OCI-LY7 (cell line): ENCODE measurements around the gene ANKRD42. TPM values are rescaled to one million over a fixed set of nuclear protein-coding genes. Genes with fewer than 3 reads are reported as not detected.

ENCODE experiments used
- BruUV-seq: library from RNA; stranded (reverse); fragments of 400-500 nt; replicated peaks from 2 replicates; lab custom pipeline; 2021; lab: Mats Ljungman, UMichigan
- CTCF ChIA-PET: fragments of 300-600 bp; sonication (Branson Sonifier 250); formaldehyde crosslinking; loops from one replicate; lab custom pipeline; 2022; ENCODE audit warnings: antibody characterized with exemption; ENCODE audit not compliant: unreplicated experiment; lab: Charles Lee
- POLR2A ChIA-PET: fragments of 300-600 bp; sonication (Branson Sonifier 250); formaldehyde crosslinking; loops from one replicate; lab custom pipeline; 2022; ENCODE audit warnings: antibody characterized with exemption; lab: Charles Lee
- DNase-seq: peaks from one replicate; pipeline ENCODE4 v3.0.0-alpha.2; 2015; ENCODE audit warnings: low spot score
- H2AFZ ChIP-seq: fragments of 200-600 bp; sonication (generic), shearing (Covaris generic); 2 replicates; pipeline ENCODE4 v1.6.1; 2014; ENCODE audit warnings: mild to moderate bottlenecking, antibody characterized with exemption, low read length, moderate library complexity
- H3K27ac ChIP-seq: fragments of 200-600 bp; sonication (generic); 2 replicates; pipeline ENCODE4 v1.5.1; 2014; ENCODE audit warnings: mixed run types, low read depth, mild to moderate bottlenecking, moderate library complexity, low read length, inconsistent platforms; ENCODE audit not compliant: poor library complexity, severe bottlenecking
- H3K36me3 ChIP-seq: fragments of 200-600 bp; sonication (generic); 2 replicates; pipeline ENCODE4 v1.6.1; 2014; ENCODE audit warnings: mild to moderate bottlenecking, antibody characterized with exemption, low read length, moderate library complexity, mixed read lengths; ENCODE audit not compliant: insufficient read depth
- H3K4me1 ChIP-seq: fragments of 200-600 bp; sonication (generic); 2 replicates; pipeline ENCODE4 v1.5.1; 2014; ENCODE audit warnings: mild to moderate bottlenecking, low read length; ENCODE audit not compliant: insufficient read depth, poor library complexity, severe bottlenecking
- H3K4me2 ChIP-seq: fragments of 200-600 bp; sonication (generic); 2 replicates; pipeline ENCODE4 v1.6.1; 2014; ENCODE audit warnings: mild to moderate bottlenecking, low read length
- H3K4me3 ChIP-seq: fragments of 200-600 bp; sonication (generic); 2 replicates; pipeline ENCODE4 v1.5.1; 2014; ENCODE audit warnings: mild to moderate bottlenecking, low read depth, low read length; ENCODE audit not compliant: poor library complexity, severe bottlenecking
- H3K79me2 ChIP-seq: fragments of 200-600 bp; sonication (generic); 2 replicates; pipeline ENCODE4 v1.6.1; 2016; ENCODE audit warnings: low read depth, mild to moderate bottlenecking, low read length, moderate library complexity, mixed read lengths; ENCODE audit not compliant: insufficient read depth
- H3K9me2 ChIP-seq: fragments of 200-600 bp; sonication (generic); 2 replicates; pipeline ENCODE4 v1.6.1; 2016; ENCODE audit warnings: mild to moderate bottlenecking, low read length, mixed read lengths; ENCODE audit not compliant: insufficient read depth
- H3K9me3 ChIP-seq: fragments of 200-600 bp; sonication (generic); 2 replicates; pipeline ENCODE4 v1.6.1; 2014; ENCODE audit warnings: mild to moderate bottlenecking, mixed run types, low read length, mixed read lengths
- H4K20me1 ChIP-seq: fragments of 200-600 bp; sonication (generic); 2 replicates; pipeline ENCODE4 v1.6.1; 2014; ENCODE audit warnings: mild to moderate bottlenecking, antibody characterized with exemption, low read length, moderate library complexity, mixed read lengths; ENCODE audit not compliant: insufficient read depth
- EZH2phosphoT487 ChIP-seq: fragments of 200-600 bp; sonication (generic); IDR thresholded peaks from 2 replicates; pipeline ENCODE4 v1.6.1; 2018; ENCODE audit warnings: low read depth, borderline replicate concordance, mild to moderate bottlenecking, mixed run types, antibody characterized with exemption, low read length, moderate library complexity, mixed read lengths
- intact Hi-C: fragments of 100-400 bp; cut with micrococcal nuclease; formaldehyde crosslinking; loops from one replicate; pipeline ENCODE4 v1.10.0; 2022; ENCODE audit not compliant: unreplicated experiment
- total RNA-seq, 2 experiments: library from RNA; depleted of rRNA in 1 of 2; stranded (reverse); fragments of >200 nt in 1 of 2; shearing (Covaris generic) in 1 of 2; gene quantifications; 2 replicates each; pipeline ENCODE4 v1.2.3, GENCODE V29; 2014 to 2022
- TF ChIP-seq, protein P1 (sequence below): fragments of 200-600 bp; sonication (generic); conservative IDR thresholded peaks from 2 replicates; pipeline ENCODE4 v1.5.1; 2014; ENCODE audit warnings: mild to moderate bottlenecking, antibody characterized with exemption, low read length, moderate library complexity, mixed read lengths

The ANKRD42 gene
- total RNA-seq, 2 experiments from 2014 or later, result 2.2 to 3.3 TPM

DNA sequence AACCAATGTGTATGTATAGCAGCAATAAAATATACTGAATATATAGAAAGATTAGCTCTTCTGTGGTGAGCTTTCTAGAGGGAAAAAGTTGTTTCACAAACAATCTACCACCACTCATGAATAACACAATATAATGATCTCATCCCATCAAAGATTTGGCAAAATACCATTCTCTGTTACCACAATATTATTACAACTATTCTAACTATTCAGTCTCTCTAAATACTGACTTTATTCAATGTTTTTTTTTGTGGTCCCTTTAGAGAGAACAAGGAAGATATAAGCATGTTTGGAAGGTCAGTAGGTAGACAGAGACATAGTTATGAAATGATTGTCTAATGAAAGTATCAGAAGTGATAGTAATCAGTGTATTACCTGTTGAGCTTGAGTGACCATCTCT lies 84.8 kb downstream of the ANKRD42 start:
- Histone ChIP-seq H3K79me2 (peaks cover 7% of the 10 kb centered on the region; the same call in 1 of the 2 replicates), H3K9me3 (no peaks in the 10 kb centered on the region), H3K4me2 (no peak overlapping the region), H4K20me1 (no peaks in the 10 kb centered on the region), H3K27ac (no peak overlapping the region), H3K36me3 (peaks cover 71% of the 10 kb centered on the region), H2AFZ (no peak overlapping the region), H3K4me1 (no peaks in the 10 kb centered on the region), H3K4me3 (no peak overlapping the region), H3K9me2 (no peaks in the 10 kb centered on the region)
- ChIA-PET CTCF (no interaction called here), POLR2A (interaction anchor here (0.7 kb wide), 1 partner anchor 400 kb away, joined by 3 read pairs; no protein-coding TSS in a partner anchor)
- DNase-seq, result no peak
- no TSS peak for BruUV-seq
- no peak for TF ChIP-seq EZH2phosphoT487
- TF ChIP-seq, protein P1, sequence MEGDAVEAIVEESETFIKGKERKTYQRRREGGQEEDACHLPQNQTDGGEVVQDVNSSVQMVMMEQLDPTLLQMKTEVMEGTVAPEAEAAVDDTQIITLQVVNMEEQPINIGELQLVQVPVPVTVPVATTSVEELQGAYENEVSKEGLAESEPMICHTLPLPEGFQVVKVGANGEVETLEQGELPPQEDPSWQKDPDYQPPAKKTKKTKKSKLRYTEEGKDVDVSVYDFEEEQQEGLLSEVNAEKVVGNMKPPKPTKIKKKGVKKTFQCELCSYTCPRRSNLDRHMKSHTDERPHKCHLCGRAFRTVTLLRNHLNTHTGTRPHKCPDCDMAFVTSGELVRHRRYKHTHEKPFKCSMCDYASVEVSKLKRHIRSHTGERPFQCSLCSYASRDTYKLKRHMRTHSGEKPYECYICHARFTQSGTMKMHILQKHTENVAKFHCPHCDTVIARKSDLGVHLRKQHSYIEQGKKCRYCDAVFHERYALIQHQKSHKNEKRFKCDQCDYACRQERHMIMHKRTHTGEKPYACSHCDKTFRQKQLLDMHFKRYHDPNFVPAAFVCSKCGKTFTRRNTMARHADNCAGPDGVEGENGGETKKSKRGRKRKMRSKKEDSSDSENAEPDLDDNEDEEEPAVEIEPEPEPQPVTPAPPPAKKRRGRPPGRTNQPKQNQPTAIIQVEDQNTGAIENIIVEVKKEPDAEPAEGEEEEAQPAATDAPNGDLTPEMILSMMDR, result no peak
- intact Hi-C loops, result no loop called here

DNA sequence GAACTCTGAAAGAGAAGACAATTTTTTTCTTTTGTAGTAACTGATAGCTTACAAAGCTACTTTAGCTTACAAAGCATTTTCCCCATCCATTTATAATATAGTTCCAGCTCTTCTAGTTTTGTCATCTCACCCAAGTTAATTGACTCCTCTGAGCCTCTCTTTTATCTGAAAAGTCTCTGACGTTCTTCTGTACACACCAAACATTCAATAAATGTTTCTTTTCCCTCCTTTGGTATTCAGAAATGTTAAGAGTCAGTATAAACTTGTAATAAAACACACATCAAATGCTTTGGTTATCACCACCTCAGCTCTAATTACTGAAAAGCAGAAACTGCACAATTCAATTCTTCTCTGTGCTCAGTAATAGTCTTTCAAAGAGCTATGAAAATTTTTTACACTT lies 86.7 kb downstream of the ANKRD42 start:
- Histone ChIP-seq H3K4me3 (no peak overlapping the region), H3K9me3 (no peaks in the 10 kb centered on the region), H4K20me1 (no peaks in the 10 kb centered on the region; the same call in 1 of the 2 replicates), H3K9me2 (no peaks in the 10 kb centered on the region), H3K79me2 (peaks cover 22% of the 10 kb centered on the region), H2AFZ (no peak overlapping the region), H3K4me2 (no peak overlapping the region), H3K36me3 (peaks cover 63% of the 10 kb centered on the region), H3K27ac (no peak overlapping the region), H3K4me1 (peaks cover 17% of the 10 kb centered on the region)
- TF ChIP-seq EZH2phosphoT487, result no peak
- TF ChIP-seq, protein P1, result no peak
- POLR2A ChIA-PET, result interaction anchor here (0.9 to 1.3 kb wide), 3 partner anchors 26 to 200 kb away, joined by 3 to 8 read pairs (median 4); no protein-coding TSS in a partner anchor
- BruUV-seq, result no TSS peak
- CTCF ChIA-PET, result no interaction called here
- no peak for DNase-seq
- intact Hi-C loops, result loop anchor here (10.0 kb wide), 1 partner anchor 725 kb away; no protein-coding TSS in a partner anchor

DNA sequence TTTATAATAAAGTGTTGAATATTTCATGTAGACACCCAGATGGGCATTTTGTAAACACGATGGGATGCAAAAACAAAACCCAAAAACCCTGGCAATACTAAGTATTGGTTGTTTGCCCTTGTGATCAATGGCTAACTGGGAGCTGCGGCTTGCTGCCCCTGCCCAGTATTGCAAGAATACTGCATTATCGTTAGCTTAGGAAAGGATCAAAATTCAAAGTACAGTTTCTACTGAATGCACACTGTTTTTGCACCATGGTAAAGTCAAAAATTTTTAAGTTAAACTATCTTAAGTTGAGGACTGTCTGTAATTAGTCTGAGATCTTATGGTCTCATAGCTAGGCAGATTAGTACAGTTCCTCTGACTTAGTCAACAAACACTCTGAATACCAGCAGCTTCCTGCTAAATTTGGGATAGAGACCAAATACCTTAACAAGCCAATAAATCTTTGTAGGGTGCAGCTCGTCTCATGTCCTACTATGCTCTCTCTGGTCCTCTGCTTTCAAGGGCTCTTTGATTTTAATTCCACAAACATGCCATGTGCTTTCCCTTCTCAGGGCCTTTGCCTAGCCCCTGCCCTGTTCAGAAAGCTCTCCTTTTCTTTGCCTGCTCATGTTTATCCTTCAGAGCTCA lies 88.7 kb downstream of the ANKRD42 start:
- Histone ChIP-seq H3K4me1 (peaks cover 26% of the 10 kb centered on the region), H4K20me1 (no peaks in the 10 kb centered on the region; the same call in 1 of the 2 replicates), H3K4me2 (peak overlapping the region; percentile 23), H3K9me2 (no peaks in the 10 kb centered on the region), H3K27ac (no peak overlapping the region), H3K4me3 (no peak overlapping the region), H3K36me3 (peaks cover 44% of the 10 kb centered on the region), H2AFZ (no peak overlapping the region), H3K79me2 (peaks cover 25% of the 10 kb centered on the region), H3K9me3 (no peaks in the 10 kb centered on the region)
- ChIA-PET POLR2A (interaction anchor here (0.9 to 1.5 kb wide), 3 partner anchors 9 to 380 kb away, joined by 4 to 7 read pairs (median 7); partner anchors contain the start of gene DDIAS), CTCF (interaction anchor here (0.7 kb wide), 1 partner anchor 29 kb away, joined by 3 read pairs; no protein-coding TSS in a partner anchor)
- intact Hi-C loops, result loop anchor here (10.0 kb wide), 1 partner anchor 727 kb away; no protein-coding TSS in a partner anchor
- no peak for DNase-seq
- TF ChIP-seq, protein P1, result no peak
- TF ChIP-seq EZH2phosphoT487, result no peak
- no TSS peak for BruUV-seq
